ENCODE measurements around the gene UEVLD.

Gene UEVLD

GRCh38 chr11:18498039-18498438, 90.5 kb downstream of the UEVLD start:
- no peak for DNase-seq (ENCODE audit: low read depth in 2 of 2)

- DNase-seq (ENCODE audit: low read depth in 2 of 2), result no peak
These were observed 92.8 kb downstream of the UEVLD start for GRCh38 chr11:18495703-18496102.

GRCh38 chr11:18495271-18495670, 93.3 kb downstream of the UEVLD start:
- no peak for DNase-seq (ENCODE audit: low read depth in 2 of 2)

- no peak for DNase-seq (ENCODE audit: low read depth in 2 of 2)
These were observed 95.2 kb downstream of the UEVLD start for GRCh38 chr11:18493310-18493709.

GRCh38 chr11:18492888-18493287, 95.6 kb downstream of the UEVLD start:
- no peak for DNase-seq (ENCODE audit: low read depth in 2 of 2)

- DNase-seq (ENCODE audit: low read depth in 2 of 2), result no peak
These were observed 96.6 kb downstream of the UEVLD start for GRCh38 chr11:18491924-18492323.

GRCh38 chr11:18490736-18491485, 97.6 kb downstream of the UEVLD start:
- DNase-seq (ENCODE audit: low read depth in 2 of 2), result no peak

- no peak for DNase-seq (ENCODE audit: low read depth in 2 of 2)
These were observed 98.2 kb downstream of the UEVLD start for GRCh38 chr11:18490319-18490718.

- no peak for DNase-seq (ENCODE audit: low read depth in 2 of 2)
These were observed 102.5 kb downstream of the UEVLD start for GRCh38 chr11:18485913-18486528.

Data from stimulated activated CD8-positive, alpha-beta memory T cell treated with anti-CD3 and anti-CD28 coated beads, Interleukin-7, amount 100 ng/mL, for 1 hour (primary cell).